HG03460 (cell line): ENCODE data around the gene PRDM13.

Source experiments
- ATAC-seq: cut with Tn5 transposase; IDR thresholded peaks from one replicate; pipeline ENCODE4 v1.9.1; 2021; ENCODE audit not compliant: unreplicated experiment

Gene PRDM13

DNA sequence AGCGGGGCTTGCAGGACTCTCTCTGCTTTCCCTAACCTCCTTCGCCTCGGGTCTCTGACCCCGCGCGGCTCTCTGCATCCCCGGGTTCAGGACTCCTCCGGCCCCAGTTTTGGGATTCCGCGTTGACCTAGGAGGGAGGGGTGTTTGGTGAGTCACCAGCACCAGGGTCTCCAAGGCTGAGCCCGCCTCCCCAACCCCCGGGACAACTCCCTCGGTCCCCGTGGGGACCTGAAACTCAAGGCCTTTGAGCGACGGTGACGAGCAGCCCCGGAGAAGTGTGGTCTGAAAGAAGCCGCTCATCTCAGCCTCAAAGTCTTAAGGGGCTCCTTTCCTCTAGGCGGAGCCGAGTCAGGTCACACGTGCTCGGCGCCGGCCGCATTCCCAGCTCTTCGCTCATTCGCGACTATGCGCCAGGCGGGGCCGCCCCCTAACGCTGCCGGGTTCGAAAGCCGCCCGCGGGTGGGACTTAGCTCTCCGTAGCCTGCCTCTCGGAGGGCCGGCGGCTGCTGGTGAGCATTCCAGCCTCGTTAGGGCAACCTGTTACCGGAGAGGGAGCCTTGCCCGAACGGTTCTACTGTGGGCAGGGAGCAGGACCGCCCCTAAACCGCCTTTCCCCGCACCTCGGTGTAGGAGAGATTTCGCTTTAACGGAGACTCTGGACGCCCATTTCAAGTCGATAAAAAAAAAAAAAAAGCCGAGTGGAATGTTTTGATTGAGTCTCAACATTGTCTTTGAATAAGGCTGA lies 3.0 kb upstream of the PRDM13 start:
- no peak for ATAC-seq

DNA sequence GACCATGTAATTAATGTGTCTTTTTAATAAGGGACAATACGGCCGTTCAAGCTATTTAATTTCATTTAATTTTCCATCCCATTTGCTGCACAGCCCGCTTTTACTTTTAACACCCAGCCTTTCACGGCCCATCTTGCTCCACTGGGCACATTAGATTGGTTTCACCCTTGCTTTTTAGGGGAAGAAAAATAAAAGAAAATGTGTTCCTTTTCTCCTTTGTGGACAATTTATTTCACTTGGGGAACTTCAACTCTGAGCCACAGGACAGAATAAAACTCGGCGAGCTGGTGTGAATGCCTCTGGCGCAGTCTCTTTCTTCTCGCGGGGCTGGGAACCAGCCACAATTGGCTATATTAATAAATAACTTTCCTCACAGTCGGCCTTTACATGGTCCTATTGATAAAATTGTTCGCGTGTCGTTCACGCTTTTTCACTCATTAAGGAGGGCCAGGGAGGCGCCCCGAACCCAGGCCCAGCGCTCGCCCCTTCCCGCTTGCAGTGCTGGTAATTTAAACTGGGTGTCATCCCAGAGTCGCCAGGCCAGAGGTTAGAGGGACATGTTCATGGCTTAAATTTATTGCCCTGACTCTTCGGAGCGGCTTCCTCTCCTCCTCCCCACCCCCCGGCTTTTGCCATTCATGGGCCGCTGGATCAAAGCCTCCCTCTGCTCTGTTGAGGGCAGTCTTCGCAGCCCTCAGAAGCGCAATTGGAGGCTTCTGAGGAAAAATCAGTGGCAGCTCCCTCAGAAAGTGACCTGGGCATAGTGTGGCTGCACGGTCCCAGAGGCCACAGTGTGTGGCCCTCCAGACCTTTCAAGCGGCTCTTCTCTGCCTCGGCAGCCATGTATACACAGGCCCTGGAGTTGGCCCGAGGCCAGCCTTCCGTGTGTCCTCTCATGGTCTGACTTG lies 2.2 kb upstream of the PRDM13 start:
- no peak for ATAC-seq

DNA sequence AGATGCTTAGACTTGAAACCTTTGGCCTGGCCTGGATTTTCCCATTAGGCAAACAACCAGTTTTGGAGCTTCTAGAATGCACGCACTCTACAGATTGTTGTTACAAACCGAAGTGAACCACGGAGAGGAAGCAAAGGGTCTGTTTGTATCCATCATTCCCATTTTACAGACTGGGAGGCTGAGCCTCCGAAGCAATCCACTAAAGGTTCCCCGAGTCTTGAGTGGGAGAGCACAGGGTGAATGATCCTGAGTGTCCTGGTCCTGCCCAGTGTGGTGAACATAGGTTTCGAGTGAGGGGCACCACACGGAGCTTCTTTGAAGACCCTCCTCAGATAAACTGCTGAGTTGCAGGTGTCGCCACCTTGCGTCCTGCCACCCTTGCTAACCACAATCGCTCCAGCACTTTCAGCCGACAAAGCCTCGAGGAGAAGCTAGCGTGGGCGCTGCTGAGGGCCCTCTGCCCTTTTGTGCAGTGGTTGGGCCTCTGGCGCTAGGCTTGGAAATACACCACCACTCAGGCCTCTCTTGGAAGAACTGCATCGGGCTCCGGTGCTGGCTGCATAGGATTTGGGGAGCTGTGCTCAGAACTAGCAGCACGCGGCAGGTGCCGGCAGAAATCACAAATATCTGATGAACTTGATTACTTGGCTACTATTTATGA lies 1.4 kb upstream of the PRDM13 start:
- ATAC-seq = no peak

DNA sequence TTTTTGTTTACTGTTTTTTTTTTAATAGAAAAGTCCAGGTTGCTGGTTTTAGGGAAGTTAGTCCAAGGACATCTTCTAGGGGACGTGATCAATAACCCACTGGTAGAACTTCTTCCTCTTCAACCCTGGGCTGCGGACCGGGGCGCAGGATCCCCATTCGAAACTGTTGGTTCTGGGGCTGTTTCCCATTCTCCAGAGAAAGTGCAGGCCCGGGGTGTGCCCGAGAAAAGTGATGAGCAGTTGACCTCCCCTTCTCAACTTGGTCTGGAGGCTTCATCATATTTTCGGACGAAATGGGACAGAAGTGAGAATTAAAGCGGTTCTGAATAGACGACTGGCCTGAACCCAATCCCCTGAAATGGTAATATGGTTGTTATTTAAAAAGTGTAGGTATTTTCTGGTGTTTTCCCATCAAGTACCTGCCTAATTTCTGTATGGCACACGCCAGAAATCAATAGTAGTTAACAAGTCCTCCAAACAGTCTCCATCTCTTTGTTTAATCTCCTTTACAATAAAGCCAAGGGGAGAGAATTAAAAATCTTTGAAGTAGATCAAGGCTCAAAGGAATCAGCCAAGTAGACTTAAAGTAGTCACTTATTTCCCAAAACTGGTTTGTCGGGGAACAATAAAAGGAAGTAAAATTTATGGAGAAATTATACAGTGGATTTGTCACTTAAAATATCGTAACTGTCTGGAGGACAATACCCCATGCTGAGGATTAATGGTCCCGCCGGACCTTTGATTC lies 550 bp upstream of the PRDM13 start:
- ATAC-seq = no peak

DNA sequence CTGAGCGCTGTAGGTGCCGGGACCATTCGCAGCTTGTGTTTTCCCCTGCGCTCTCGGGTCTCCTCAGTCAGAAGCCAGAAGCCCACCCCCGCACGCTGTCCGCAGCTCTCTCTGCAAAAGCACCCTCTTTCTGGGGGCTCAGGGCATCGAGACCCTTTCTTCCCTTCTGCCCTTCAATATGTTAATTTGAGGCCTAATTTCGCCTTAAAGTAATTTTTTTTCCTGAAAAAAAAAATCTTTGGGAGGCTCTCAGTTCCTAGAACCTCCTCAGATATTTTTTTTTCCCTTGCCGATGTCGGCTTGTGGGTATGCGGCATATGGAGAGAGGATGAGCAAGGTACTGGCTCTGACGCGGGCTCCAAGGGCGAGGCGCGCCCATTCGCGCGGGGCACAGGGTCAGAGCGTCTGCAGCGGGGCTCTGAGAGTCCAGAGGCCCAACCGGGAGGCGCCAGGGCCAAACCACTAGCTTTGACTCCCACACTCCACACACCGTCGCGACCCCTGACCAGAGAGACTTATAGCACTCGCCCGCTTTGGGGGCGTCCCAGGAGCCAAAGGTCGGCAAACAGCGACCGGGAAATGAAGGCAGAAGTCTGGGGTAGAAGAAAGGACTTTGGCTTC lies 893 bp downstream of the PRDM13 start:
- no peak for ATAC-seq

DNA sequence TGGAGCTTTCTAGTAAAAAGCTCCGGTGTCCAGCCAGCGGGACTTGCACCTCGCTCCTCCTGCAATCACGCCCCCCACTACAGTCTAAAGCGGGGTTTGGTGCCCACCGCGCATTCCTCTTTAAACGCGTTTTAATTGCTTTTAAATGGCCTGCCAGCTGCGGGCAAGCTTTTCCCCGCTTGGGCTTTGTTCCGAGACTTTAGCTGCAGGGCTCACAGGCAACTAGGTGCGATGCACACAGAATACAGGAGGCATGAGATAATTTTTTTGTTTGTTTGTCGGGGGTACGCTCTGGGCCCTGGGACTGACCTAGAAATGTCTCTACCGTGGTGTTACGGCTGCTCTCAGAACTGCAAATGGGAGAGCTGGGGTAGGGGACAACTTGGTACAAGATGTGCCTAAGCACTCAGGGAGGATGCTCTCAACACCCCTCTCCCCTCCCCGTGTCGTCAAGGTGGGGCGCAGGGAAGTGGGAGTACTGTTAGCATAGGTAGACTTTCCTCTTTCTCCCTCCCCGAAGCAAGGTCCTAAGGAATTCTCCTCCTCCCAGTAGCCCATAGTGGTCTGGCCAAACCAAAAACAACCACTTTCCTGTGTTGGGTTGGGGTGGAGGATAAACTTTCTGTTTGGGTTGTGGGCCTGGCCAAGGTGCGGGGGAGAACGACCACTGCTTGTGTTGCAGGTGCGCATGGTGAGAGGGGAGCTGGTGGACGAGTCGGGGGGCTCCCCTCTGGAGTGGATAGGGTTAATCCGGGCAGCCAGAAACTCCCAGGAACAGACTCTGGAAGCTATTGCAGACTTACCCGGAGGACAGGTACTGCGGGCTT lies 1.6 kb downstream of the PRDM13 start:
- ATAC-seq = no peak

DNA sequence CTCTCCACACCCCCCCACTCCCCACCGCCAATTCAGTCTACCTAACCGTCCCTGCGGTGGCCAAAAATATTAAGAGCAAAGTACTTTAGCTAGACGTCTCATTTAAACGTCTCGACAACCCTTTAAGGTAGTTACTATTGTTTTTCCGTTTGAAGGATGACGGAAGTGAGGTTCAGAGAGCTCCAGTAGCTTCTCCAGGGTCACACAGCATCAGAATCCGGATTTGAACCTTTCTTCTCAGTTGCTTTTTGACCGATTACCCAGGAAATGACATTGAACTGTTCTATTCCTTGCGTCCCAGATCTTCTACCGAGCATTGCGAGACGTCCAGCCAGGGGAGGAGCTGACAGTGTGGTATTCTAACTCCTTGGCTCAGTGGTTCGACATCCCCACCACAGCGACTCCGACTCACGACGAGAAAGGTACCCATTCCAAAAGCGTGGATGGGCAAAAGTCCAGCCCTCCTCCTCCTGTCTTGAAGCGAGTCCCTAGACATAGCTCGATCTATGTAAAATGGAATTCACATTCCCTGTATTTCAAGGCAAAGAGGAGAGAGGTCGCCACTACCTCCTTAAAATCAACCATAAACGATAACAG lies 2.4 kb downstream of the PRDM13 start:
- ATAC-seq = no peak

DNA sequence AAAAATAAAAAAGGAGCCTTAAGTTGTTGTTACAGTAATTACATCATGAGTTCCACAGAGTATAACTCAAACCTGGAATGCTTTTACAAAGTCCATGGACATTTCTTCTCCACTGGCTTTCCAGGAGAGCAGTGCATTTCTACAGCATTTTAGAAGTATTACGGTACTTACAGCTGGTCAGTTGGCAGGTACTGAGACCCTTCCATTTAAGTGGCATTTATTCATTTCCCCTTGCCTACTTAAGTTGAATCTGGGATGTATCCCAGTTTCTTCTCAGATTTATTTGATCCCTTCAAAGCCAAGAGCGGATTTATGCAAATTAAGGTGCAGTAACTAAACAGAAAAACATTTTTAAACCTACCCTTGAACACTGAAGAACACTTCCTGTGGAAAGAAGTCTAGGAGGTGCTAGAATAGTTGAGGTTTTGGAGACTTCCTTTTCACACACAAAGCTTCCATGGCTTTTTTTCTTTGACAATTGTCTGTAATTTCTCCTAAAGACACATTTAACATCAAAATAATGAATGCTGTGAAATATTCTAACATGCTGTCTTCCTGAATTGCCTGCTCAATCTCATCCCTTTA lies 3.4 kb downstream of the PRDM13 start:
- ATAC-seq = no peak

DNA sequence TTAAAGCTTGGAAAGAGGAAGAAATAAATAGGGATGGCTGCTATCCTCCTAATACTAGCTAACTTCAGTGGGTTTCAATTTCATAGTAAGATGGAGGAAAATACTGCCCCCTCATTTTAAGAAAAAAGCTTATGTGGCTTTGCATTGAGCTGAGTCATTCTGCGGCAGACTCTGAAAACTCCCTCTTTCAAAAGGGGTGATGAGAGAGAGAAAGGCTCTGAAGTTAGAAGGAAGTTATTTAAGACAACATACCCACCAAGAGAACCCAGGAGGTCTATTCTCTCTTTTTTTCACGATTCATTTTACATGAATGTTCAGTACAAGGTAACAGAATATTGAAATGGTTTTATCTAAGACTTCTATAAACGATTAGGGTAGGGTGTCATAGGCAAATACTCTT lies 4.5 kb downstream of the PRDM13 start:
- peak; percentile 51 for ATAC-seq

DNA sequence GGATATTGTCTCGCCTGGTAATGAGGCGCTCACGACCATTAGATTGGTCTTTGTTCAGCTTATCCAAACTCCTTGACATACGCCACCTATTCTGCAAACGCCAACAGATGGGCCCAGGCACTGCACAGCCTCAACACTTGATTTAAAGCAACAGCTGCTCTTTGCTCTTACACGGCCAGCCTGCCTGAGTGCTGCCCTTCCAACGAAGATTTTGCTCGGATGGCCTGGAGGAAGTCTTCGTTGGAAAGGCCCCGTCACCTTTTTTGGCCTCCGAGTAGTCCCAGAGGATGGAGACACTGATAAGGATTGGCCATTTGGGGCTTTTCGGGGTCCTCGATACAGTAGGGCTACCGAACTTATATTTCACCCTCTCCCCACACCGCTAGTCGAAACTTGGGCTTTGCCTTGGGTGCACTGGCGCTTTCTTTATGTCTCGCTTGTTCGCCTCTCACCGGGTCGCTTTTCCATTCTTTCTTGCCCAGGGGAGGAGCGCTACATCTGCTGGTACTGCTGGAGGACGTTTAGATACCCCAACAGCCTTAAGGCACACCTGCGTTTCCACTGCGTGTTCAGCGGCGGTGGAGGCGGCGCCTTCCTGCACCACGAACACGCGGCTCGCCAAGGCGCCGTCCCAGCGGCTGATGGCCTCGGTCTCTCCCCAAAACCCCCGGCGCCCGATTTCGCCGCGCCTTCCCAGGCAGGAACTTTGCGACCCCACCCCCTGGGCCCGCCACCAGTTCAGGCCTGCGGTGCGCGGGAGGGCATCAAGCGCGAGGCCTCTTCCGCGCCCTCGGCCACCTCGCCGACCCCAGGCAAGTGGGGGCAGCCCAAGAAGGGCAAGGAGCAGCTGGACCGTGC lies 6.1 kb downstream of the PRDM13 start:
- ATAC-seq = peak; percentile 0

DNA sequence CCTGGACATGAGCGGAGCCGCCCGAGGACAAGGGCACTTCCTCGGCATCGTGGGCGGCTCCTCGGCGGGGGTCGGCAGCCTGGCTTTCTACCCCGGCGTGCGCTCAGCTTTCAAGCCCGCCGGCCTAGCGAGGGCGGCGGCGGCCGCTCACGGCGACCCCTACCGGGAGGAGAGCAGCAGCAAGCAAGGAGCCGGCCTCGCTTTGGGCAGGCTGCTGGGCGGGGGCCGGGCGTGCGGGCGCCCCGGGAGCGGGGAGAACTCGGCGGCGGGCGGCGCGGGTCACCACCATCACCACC lies 6.7 kb downstream of the PRDM13 start:
- ATAC-seq = peak; percentile 43

DNA sequence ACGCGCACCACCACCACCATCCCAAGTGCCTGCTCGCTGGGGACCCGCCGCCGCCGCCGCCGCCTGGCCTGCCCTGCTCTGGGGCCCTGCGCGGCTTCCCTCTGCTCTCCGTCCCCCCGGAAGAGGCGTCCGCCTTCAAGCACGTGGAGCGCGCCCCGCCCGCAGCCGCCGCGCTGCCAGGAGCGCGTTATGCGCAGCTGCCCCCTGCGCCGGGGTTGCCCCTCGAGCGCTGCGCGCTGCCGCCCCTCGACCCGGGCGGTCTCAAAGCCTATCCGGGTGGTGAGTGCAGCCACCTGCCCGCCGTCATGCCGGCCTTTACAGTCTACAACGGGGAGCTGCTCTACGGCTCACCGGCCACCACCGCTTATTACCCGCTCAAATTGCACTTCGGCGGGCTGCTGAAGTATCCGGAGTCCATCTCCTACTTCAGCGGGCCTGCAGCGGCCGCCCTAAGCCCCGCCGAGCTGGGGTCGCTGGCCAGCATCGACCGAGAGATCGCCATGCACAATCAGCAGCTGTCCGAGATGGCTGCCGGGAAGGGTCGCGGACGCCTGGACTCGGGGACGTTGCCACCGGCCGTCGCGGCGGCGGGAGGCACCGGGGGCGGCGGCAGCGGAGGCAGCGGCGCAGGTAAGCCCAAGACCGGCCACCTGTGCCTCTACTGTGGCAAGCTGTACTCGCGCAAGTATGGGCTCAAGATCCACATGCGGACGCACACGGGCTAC lies 7.2 kb downstream of the PRDM13 start:
- ATAC-seq = peak; percentile 57

DNA sequence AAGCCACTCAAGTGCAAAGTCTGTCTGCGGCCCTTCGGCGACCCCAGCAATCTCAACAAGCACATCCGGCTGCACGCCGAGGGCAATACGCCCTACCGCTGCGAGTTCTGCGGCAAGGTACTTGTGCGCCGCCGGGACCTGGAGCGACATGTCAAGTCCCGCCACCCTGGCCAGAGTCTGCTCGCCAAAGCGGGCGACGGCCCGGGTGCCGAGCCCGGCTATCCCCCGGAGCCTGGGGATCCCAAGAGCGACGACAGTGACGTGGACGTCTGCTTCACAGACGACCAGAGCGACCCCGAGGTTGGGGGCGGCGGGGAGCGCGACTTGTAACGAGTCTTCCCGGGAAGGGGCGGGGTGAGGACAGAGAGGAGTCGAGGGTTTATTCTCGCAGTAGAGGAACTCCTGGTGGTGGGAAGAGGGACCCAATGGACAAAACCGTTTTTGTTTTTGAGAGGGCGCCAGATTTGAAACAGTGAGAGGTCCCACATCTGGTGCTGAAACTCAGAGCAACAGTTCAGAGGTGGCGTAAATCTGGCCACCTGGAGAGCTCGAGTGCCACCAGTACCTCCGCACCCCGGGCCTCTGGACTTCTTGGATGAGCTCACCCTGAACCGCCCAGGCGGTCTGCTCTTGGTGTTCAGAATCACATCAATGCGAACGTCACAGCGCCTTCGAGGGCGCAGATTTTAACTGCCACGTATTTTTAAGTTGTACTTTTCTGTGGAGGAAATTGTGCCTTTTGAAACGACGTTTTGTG lies 8.0 kb downstream of the PRDM13 start:
- peak; percentile 24 for ATAC-seq

DNA sequence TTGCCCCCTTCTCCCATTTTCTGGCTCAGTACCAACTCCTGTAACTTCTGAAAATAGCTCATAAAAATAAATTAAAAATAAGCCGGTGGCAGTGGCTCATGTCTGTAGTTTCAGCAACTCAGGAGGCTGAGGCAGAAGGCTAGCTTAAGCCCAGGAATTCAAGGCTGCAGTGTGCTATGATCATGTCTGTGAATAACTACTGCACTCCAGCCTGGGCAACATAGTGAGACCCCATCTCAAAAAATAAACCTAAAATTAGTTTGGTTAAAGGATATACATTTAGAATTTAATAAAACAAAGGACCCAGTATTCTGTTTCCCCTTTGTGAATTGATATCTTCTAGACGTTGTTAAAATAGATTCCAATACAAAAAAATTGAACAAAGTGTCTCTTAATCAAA lies 10.5 kb downstream of the PRDM13 start:
- no peak for ATAC-seq

DNA sequence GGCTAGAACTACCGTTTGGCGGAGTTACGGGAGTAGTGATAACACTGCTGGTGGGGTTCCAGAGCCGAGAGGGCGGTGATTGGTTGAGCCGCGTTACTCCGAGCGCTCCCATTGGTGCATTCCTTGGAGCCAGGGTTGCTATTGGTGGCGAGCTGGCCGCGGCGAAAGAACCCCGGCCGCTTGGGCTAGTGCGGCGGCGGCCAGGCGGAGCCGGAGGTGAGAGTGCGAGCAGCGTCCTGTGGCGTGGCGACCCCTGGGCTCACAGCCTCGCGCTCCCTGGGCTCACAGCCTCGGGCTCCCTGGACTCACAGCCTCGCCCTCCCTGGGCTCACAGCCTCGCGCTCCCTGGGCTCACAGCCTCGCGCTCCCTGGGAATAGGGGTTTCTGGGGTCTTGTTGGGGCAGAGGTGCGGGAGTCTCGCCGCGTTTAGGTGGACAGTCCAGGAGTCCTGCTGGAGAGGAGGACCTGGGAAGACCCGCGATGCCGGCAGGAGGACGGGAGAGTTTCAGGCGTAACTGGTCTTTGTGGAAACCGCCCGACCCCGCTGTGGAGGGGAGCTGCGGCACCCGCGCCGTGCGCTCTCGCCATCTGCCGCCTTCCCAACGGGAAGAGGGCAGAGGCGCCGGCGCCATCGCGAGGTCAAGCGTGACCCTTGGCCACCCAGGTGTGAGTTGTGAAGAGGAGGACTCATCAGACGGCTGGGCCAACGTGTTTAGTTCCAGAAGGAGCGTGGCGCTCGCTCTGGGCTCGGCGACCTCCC lies 12.2 kb downstream of the PRDM13 start:
- no peak for ATAC-seq

DNA sequence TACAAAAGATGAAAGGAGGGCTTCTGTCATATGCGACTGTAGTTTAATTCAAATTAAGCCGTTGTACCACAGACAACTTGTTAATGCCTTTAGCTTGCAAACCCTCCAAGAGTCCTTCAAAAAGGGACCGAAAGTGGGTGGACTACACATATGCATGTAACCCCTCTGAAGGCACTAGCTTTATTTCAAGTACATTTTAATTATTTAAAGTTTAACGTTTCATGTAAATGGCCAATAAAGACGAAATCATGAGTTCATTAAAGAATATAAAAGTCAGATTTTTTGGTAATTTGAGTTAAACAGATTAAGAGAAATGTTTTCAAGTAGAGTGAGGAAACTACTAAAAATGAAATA lies 12.8 kb downstream of the PRDM13 start:
- no peak for ATAC-seq
